ENCODE data around the gene SMPD2. TPM values are rescaled to one million over a fixed set of nuclear protein-coding genes. Genes with fewer than 3 reads are reported as not detected.

SMPD2 gene, protein sequence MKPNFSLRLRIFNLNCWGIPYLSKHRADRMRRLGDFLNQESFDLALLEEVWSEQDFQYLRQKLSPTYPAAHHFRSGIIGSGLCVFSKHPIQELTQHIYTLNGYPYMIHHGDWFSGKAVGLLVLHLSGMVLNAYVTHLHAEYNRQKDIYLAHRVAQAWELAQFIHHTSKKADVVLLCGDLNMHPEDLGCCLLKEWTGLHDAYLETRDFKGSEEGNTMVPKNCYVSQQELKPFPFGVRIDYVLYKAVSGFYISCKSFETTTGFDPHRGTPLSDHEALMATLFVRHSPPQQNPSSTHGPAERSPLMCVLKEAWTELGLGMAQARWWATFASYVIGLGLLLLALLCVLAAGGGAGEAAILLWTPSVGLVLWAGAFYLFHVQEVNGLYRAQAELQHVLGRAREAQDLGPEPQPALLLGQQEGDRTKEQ
- 1 to 10 TPM; 4.8 to 5.7 TPM for total RNA-seq
- long read RNA-seq, transcript SMPD2-201 (10 exons, 1,645 nt) = major isoform, 14 of 23 reads
- long read RNA-seq, partial matches to known transcripts = 1 of 23 reads
- long read RNA-seq, other reads (novel, unspliced or antisense) = 8 of 23 reads

DNA sequence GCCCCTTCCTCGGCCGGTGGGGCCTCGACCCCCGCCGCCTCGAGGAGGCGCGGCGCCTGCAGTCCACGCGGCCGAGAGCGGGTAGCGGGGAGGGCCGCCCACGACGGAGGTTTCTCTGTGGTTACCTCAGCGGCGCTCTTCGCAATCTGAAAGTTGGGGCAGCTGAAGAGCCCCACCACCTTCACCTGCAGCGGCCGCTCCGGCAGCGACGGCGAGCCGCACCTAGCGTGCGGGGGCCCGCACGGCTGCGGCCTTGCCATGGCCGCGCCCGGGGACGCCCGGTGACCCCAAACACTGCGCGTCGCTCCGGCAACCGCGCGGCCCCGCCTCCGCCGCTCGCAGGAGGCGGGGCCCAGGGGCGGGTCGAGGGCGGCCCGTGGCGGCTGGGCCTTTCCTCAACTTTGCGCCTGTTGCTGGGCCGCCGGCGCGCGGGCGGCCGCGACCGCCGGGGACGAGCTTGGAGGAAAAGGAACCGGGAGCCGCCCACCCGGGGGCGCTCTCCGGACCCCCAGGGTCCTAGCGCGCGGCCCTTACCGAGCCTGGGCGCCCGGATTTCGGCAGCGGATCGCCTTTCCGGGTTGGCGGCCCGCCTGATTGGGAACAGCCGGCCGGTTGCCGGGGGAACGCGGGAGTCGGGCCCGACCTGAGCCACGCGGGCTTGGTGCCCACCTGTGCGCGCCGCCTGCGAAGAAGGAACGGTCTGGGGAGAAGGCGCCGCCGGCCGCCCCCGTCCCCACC is at the start of gene SMPD2, which contains the start of gene PPIL6:
Gene SMPD2 (plus strand): TSS at position 394 of the 738 bp plus-strand sequence. CDS start 398 bp downstream, outside the sequence.
Gene PPIL6 (minus strand): TSS at position 298 of the 738 bp plus-strand sequence. CDS start 38 bp downstream, at position 260.
- peak; percentile 96 to 97 for ATAC-seq
- intact Hi-C loops (cut with DNase I) = no loop called here

DNA sequence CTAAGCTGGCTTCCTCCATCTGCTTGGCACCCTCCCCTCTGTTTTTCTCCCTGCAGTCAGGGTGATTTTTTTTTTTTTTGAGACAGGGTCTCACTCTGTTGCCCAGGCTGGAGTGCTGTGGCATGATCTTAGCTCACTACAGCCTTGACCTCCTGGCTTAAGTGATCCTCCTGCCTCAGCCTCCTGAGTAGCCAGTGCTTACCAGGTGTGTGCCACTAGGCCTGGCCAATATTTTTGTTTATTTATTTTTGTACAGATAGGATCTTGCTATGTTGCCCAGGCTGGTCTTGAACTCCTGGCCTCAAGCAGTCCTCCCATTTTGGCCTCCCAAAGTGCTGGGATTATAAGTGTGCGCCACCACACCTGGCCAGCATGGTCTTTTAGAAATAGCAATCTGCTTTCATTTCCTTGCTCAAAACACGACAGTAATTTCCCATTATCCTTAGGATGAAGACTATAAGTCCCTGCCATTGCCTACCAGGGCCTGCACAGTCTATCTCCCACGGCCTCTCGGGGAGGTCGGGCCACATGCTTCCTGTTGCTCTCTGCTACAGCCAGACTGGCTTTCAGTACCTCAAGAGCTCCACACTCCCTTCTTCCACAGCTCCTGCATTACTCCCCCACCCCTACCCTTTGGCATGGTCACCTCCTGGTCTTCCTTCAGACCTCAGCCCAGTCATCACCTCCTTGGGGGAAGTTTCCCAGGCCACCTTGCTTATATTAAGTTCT is 47.2 kb upstream of the SMPD2 start:
- DNase-seq = no peak
- intact Hi-C loops (cut with DNase I) = no loop called here
- ATAC-seq = peak in 1 of 2 donors; percentile 25

More for the DNA sequence above, at the start of gene SMPD2, which contains the start of gene PPIL6:
- peak; percentile 92 for DNase-seq

DNA sequence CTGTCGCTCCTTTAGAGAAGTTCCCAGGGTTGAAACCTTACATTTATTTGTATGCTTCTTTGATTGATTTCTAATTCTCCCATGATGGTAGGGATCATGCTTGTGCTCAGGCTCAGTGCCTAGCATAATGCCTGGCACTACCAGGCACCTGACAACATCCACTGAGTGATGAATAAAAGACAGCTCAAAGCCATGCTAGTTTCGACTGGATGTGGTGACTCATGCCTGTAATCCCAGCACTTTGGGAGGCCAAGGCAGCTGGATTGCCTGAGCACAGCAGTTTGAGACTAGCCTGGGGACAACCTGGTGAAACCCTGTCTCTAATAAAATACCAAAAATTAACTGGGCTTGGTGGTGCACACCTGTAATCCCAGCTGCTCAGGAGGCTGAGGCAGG is 46.6 kb upstream of the SMPD2 start:
- intact Hi-C loops (cut with DNase I) = no loop called here
- DNase-seq (no peak), ATAC-seq (peak in 1 of 2 donors; percentile 53)

DNA sequence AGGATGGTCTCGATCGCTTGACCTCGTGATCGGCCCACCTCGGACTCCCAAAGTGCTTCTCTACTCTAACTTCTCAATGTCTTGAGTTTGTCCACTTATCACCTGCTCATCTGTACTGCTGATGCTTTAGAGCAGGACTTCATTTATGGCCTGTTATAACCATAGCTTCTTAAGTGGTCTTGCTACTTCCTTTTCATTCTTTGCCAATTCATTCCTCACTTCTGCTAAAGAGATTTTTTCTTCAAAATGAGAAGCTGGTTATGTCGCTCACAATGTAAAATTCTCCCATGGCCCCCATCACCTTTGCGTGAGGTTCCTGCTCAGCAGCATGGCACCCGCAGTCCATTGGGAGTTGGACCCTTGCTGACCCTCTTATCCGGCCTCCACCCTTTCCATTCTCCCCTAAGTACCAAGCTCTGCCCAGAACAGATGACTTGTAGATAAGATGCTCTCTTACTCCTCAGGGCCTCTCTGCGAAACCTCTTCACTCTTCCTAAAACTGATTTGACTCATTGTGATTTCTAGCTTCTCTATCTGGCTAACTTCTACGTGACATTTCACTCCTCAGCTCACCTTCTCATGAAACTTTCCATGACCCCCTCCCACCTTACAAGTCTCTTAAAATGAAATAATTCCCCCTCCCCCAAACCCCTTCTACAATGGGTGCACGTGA is 44.3 kb upstream of the SMPD2 start:
- DNase-seq = no peak
- intact Hi-C loops (cut with DNase I) = no loop called here
- no peak for ATAC-seq

DNA sequence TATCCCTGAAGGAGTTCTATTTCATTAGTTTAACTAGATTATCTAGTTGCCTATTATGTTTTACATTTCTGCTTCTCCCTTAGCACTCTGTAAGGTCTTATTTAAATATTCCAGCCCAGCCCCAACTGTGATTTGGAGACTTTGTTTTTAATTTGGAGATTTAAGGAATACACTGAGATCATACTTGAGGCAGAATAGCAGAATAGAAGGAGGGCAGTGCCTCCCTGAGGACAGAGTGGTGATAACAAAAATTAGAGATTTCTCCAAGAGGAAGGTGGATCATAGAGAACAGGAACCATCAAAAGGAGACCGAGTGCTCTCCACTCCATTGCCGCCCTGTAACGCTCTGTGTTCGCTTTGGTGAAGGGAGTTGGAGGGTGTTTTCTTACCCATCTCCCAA is 43.5 kb upstream of the SMPD2 start:
- intact Hi-C loops (cut with DNase I) = no loop called here

DNA sequence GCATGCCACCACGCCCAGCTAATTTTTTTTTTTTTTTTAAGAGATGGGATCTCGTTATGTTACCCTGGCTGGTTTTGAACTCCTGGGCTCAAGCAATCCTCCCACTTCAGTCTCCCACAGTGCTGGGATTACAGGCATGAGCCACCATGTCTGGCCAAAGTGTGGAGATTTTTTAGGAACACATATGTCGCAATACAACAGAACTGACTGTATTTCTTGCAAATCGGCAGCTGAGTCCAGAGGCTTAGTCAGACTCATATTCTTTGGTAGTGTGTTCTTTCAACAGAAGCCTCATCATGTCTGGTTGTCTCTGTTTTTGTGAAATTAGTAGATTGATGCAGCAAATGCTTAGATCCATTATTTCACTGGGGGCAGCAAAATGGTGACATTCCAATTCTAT is 34.3 kb upstream of the SMPD2 start:
- intact Hi-C loops (cut with DNase I) = no loop called here
- ATAC-seq (peak in 1 of 2 donors; percentile 44), DNase-seq (no peak)

More for the DNA sequence above, 43.5 kb upstream of the SMPD2 start:
- DNase-seq (no peak), ATAC-seq (peak in 1 of 2 donors; percentile 59)

DNA sequence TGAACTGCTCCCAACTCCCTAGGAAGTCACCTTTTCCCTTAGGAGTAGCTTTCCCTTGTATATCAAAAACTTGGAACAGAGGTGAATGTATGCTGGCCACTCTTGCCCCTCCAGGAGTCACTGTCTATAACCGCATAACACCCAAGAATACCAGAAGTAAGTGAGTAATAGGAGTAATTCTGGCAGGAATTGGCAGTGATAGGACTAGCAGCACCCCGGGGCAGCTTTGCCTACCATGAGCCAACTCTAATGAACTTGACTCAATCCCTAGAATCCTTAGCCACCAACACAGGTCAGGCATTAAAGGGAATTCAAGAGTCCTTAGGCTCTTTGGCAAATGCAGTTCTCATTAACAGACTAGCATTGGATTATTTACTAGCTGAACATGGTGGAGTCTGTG is 29.5 kb upstream of the SMPD2 start:
- intact Hi-C loops (cut with DNase I) = no loop called here
- DNase-seq = no peak
- ATAC-seq = no peak

DNA sequence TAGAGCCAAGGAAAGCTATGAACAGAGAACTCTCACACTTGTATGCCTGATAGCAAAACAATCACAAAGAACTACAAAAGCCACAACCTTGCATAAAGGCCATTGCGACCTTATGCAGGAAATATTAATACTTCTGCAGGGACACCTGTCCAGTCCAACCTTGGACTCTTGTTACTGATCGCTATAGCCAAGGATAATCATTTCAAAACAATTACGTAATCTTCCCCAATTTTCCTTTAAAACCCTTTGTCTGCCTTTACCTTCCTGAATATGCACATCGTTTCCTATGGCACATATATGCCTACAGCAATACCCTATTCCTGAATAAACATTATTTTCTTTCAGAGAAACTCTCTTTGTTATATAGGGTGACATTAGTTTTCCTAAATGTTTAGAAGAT is 22.9 kb upstream of the SMPD2 start:
- ATAC-seq (no peak), DNase-seq (no peak)
- intact Hi-C loops (cut with DNase I) = no loop called here

DNA sequence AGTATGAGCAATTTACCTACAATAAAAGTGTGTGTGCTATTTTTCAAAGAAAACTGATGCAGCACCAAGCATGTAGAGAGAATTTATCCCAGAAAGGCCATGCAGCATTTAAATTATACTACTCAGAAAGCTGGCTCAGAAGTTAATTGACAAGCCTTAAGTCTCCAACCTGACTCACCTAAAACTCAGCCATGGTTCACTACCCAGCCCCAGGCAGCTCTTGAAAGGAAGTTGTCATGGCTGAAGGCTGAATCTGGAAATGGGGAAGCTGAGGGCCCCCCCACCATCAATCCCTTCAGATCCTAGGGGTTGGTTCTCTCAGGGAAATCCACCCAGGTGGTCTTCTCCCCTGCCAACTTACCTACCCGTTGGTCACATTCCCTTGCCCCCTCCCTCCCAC is 19.8 kb upstream of the SMPD2 start:
- intact Hi-C loops (cut with DNase I) = no loop called here
- no peak for DNase-seq
- ATAC-seq = no peak

DNA sequence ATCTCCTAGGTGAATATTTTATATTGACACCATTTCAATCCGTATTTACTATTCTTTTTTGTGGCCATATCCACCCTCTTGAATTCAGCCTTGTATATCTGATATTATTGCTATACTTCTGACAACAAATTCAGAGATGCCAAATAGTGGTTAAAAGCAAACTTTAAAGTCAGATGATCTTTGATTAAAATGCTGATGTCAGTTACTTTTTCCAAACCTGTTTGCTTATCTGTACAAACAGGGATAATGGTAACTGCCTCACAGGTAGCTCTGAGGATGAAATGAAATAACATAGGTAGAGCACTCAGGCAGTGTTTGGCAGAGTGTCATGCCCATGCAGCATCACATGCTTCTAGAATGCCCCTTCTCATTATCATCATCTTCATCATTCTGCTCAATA is 19.3 kb upstream of the SMPD2 start:
- intact Hi-C loops (cut with DNase I) = no loop called here
- ATAC-seq (no peak), DNase-seq (no peak)

DNA sequence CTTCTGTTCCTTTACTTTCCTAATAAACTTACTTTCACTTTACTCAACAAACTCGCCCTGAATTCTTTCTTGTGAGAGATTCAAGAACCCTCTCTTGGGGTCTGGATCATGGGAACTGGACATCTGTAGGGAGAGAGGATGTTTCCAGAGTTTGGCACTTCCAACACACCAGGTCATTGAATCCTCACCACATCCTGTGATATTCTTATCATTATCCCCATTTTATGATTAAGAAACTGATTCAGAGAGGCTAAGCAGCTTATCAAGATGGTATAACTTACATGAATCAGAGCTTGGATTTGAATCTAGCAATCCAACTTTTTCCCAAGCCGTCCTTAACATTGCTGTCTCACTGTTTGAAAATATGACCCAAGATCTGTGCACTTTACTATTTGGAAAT is 15.6 kb upstream of the SMPD2 start:
- DNase-seq (no peak), ATAC-seq (no peak)
- intact Hi-C loops (cut with DNase I) = no loop called here

DNA sequence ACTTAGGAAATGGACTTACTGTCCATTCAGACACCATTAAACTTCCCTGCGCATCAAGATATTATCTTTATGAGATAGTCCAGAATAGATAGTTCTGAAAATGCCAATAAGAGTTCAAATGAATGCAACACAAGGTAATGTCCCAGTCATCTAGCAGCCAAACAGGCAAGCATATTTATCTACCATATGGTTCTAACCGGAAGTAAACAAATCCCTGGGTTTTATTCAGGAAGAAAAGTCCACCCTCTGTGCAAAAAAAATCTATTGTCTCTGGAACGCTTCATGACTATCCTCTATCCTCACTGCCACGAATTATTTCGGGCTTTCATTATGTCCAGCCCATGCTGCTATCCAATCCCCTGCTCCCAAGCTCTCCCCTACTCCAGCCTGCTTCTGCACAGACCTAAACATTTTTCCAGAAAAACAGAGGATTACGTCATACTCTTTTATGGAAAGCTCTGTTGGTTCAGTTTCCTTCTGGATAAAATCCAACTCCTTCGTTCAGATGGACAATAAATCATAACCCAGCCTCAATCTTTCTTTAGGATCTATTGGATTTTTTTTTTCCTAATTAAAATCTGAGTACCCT is 11.5 kb upstream of the SMPD2 start:
- DNase-seq = no peak
- intact Hi-C loops (cut with DNase I) = no loop called here
- ATAC-seq = peak in 1 of 2 donors; percentile 75

DNA sequence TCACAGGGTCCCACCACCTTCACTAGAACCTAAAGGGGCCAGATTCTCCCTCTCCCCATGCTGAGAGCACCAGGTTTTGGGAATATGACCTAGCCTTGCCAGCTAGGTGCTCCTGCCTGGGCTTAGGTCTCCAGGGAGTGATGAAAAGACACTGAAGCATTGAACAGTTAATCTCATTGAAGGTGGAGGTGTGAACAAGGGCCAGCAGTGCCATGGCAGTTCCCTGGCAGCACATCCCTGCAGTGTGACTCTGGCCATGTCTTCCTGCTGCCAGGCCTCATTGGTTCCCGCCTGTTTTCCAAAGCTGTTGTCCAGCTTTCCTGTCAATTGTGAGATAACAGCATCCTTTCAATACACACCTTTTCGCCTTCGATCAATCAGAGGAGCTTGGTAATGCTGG is 11.0 kb upstream of the SMPD2 start:
- ATAC-seq (no peak), DNase-seq (no peak)
- intact Hi-C loops (cut with DNase I) = no loop called here

DNA sequence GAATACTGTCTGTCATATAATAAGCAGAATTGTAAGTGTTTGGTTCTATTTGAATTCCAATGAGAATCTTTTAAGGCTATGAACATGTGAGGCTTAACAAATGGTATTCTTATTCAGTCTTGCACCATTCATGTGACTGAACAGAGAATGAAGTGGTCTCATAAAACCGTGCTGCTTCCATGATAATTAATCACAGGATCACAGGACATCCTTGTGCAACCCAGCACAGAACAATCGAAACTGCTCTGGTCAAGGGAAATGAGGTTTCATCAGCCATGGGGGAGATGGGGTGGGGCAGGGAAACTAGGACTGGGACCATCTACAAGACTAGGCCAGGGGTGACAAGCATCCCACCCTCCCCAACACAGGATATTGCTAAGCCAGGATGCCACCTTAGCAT is 6.1 kb upstream of the SMPD2 start:
- ATAC-seq (no peak), DNase-seq (no peak)
- intact Hi-C loops (cut with DNase I) = no loop called here

DNA sequence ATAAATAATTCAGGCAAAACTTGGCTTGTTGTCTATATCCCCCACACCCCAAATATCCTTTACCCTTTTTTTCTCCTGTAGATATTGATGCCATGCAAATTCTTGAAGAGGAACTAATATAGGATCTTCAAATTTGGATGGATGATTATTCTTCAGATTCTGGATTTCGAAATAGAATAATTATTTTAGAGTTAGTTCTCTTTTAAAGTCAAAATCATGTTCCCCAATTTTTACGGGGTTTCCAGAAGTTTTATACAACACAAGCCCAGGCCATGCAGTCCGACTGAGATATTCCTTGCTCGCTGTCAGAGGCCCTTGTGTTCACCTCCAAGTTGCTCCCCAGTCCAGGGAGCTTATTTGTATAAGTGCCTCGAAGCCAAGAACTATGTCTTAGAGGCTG is 4.5 kb upstream of the SMPD2 start:
- no peak for ATAC-seq
- intact Hi-C loops (cut with DNase I) = loop anchor here in 1 of 2 donors (5.0 kb wide), 1 partner anchor 49 kb away; no protein-coding TSS in a partner anchor

DNA sequence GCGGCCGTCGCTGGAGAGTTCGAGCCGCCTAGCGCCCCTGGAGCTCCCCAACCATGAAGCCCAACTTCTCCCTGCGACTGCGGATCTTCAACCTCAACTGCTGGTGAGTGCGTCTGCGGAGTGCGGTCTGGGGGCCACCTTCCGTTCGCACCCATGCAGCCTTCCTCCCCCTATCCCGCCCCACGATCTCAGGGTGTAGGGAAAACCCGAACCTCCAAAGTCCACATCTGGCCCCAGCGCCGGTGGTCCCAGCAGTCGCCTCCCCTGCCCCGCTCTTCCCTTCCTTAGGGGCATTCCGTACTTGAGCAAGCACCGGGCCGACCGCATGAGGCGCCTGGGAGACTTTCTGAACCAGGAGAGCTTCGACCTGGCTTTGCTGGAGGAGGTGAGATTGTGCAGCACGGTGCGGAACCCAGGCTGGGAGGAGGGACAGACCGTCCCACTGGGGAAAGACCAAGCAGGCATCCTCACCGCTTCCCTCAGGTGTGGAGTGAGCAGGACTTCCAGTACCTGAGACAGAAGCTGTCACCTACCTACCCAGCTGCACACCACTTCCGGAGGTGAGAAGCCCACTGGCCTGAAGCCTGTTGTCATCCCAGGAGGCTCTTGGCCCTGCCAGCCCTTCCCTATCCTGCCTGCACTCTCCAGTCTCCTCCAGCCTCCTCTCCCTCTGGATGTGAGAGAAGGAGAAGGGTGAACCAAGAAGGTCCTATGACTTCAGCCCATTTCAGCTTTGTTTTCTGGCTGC is 719 bp downstream of the SMPD2 start:
- intact Hi-C loops (cut with DNase I) = no loop called here

More for the DNA sequence above, 4.5 kb upstream of the SMPD2 start:
- no peak for DNase-seq

DNA sequence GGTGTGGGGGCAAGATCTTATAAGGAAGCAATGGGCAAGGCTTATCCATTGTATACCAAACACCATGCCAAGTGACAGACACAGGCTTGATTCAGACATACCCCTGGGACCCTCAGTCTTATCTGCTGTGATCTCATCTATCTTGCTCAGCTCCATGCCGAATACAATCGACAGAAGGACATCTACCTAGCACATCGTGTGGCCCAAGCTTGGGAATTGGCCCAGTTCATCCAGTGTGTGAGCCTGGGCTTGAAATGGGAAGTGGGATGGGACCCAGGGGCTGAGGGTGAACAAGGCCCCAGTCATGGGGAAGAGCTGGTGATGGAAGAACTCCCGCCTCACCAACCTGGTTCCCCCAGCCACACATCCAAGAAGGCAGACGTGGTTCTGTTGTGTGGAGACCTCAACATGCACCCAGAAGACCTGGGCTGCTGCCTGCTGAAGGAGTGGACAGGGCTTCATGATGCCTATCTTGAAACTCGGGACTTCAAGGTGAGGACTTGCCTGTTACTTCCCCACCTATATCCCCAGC is 1.9 kb downstream of the SMPD2 start:
- ATAC-seq (no peak), DNase-seq (no peak)
- intact Hi-C loops (cut with DNase I) = no loop called here

More for the DNA sequence above, 719 bp downstream of the SMPD2 start:
- peak; percentile 60 for DNase-seq
- ATAC-seq = peak; percentile 35 to 53

All from left cardiac atrium (tissue), 4 donors.